ENCODE measurements around the gene ERMN.

DNA sequence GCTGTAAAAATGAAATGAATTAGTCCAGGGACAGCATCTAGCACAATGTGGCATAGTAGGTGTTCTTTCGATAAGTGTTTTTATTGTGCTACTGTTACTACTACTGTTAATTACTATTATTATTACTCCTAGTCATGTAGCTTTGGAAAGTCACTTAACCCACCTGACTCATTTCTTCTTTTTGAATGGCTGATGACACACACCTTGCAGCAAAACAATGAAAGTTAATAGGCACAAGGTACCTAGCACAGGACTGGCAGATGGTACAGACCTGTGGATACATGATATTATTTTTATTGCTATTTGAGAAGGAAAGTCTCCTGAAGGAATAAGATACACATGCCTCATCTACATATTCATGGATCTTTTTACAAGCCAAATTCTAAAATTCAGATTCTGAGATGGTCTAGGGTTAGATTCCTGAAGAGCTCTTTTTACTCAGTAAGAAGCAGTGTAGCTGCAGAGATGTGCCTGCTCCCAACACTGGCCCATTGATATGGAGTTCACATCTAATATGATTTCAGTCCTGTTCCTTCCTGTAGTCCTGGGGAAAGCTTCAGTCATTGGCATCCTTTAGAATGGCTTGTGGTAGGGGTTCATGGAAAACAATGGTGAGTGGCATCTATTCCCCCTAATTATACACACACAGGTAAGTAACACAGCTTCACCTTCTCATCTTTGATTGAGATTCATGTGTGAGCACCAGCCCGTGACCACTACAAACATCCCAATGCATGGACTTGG lies 7.9 kb upstream of the ERMN start:
- TF ChIP-seq, protein P1, sequence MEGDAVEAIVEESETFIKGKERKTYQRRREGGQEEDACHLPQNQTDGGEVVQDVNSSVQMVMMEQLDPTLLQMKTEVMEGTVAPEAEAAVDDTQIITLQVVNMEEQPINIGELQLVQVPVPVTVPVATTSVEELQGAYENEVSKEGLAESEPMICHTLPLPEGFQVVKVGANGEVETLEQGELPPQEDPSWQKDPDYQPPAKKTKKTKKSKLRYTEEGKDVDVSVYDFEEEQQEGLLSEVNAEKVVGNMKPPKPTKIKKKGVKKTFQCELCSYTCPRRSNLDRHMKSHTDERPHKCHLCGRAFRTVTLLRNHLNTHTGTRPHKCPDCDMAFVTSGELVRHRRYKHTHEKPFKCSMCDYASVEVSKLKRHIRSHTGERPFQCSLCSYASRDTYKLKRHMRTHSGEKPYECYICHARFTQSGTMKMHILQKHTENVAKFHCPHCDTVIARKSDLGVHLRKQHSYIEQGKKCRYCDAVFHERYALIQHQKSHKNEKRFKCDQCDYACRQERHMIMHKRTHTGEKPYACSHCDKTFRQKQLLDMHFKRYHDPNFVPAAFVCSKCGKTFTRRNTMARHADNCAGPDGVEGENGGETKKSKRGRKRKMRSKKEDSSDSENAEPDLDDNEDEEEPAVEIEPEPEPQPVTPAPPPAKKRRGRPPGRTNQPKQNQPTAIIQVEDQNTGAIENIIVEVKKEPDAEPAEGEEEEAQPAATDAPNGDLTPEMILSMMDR (IDR thresholded peaks at IDR 0.05), result no peak
- TF ChIP-seq POLR2A (IDR thresholded peaks at IDR 0.05; ENCODE audit: low read depth) (no peak), EP300 (IDR thresholded peaks at IDR 0.05) (no peak), POLR2AphosphoS5 (IDR thresholded peaks at IDR 0.05) (no peak)

Measured in esophagus muscularis mucosa (tissue), 4 donors.